Activated CD4-positive, alpha-beta T cell treated with anti-CD3 and anti-CD28 coated beads, Interleukin-2, amount 10 ng/mL, durations not matched to agents 24 days and 14 days (primary cell): Measurements from ENCODE around the gene AJM1. TPM values are rescaled to one million over a fixed set of nuclear protein-coding genes. Genes with fewer than 3 reads are reported as not detected.
"Not testable (repeated sequence)": the region's sequence is repeated elsewhere in the genome, so short reads cannot be mapped to it uniquely, and the experiment has no call there.

Experiments used
- DNase-seq: peaks from one replicate; pipeline ENCODE4 v3.0.0; 2022
- H3K27ac Mint-ChIP-seq: one replicate; pipeline ENCODE4 v1.8.0; 2022; ENCODE audit warnings: mild to moderate bottlenecking, mixed read lengths
- H3K27me3 Mint-ChIP-seq: one replicate; pipeline ENCODE4 v1.8.0; 2022; ENCODE audit warnings: mixed read lengths
- H3K36me3 Mint-ChIP-seq: one replicate; pipeline ENCODE4 v1.8.0; 2022; ENCODE audit warnings: low read depth, mild to moderate bottlenecking, mixed read lengths
- H3K4me1 Mint-ChIP-seq: one replicate; pipeline ENCODE4 v1.8.0; 2021; ENCODE audit warnings: mixed read lengths
- H3K4me3 Mint-ChIP-seq: one replicate; pipeline ENCODE4 v1.8.0; 2022; ENCODE audit warnings: mild to moderate bottlenecking, moderate library complexity, mixed read lengths
- H3K9me3 Mint-ChIP-seq: one replicate; pipeline ENCODE4 v1.8.0; 2021; ENCODE audit warnings: mixed read lengths
- intact Hi-C: fragments of 100-400 bp; cut with micrococcal nuclease; formaldehyde crosslinking; loops from one replicate; pipeline ENCODE4 v1.15.1; 2023
- total RNA-seq: library from RNA; stranded (reverse); gene quantifications from 2 replicates; pipeline ENCODE4 v1.2.3, GENCODE V29; 2022

The AJM1 gene
- total RNA-seq, 1 donor from 2014 or later: 5.7 TPM

DNA sequence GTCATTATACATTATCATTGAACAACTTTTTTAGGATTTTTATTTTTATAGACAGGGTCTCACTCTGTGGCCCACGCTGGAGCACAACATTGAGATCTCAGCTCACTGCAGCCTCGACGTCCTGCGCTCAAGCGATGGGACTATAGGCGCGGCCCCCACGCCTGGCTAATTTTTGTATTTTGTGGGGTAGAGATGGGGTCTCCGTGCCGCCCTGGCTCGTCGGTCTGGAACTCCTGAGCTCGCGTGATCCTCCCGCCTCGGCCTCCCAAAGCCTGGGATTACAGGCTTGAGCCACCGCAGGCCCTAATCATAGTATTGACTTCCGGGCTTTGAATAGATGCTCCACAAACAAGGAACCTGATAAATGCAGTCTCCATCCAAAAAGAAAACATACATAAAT lies 25.2 kb downstream of the AJM1 start:
- Mint-ChIP-seq H3K27ac (peak overlapping the region; percentile 25), H3K9me3 (no peaks in the 10 kb centered on the region), H3K36me3 (peaks cover 26% of the 10 kb centered on the region), H3K4me3 (peak overlapping the region; percentile 58), H3K27me3 (no peaks in the 10 kb centered on the region), H3K4me1 (peaks cover 19% of the 10 kb centered on the region)
- DNase-seq: no peak
- intact Hi-C loops: loop anchor here (2.0 kb wide), 1 partner anchor 19 kb away; the partner anchor contains the start of gene PHPT1

DNA sequence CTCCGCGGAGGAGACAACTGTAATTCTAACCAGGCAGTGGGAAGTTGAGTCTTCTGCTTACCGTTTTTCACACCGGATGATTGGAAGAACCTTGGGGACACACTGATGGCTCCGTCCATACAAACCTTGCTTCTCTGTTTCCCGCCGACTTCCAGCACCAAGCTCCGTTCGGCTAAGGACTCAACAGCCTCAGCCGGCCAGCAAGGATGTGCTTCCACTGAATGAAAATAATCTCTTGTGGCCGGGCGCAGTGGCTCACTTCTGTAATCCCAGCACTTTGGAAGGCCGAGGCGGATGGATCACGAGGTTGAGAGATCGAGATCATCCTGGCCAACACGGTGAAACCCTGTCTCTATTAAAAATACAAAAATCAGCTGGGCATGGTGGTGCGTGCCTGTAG lies 25.6 kb downstream of the AJM1 start:
- H3K27ac Mint-ChIP-seq: no peak overlapping the region
- intact Hi-C loops: loop anchor here (2.0 kb wide), 1 partner anchor 19 kb away; the partner anchor contains the start of gene PHPT1

DNA sequence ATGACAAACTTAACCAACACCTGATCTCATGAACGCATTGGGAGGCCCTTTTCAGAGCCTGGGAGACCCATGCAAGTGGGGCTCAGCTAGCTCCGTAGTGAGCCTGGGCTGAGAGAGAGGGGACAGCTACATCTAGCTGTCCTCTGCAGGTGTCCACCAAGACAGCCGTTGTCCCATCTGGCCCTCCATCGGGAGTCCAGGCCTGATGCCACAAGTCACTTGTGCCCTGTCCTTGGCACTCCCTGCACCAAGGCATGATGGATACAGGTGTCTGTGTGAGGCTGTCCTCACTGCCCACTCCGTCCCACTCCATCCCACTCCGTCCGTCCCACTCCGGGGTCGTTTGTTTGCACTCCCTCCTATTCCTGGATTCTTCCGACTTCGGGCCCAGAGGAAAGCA lies 26.4 kb downstream of the AJM1 start:
- DNase-seq: no peak
- Mint-ChIP-seq H3K36me3 (peaks cover 20% of the 10 kb centered on the region), H3K9me3 (no peaks in the 10 kb centered on the region), H3K27me3 (no peaks in the 10 kb centered on the region), H3K27ac (peak overlapping the region; percentile 24), H3K4me3 (peak overlapping the region; percentile 42), H3K4me1 (peaks cover 19% of the 10 kb centered on the region)
- intact Hi-C loops: no loop called here

More for the DNA sequence above, 25.6 kb downstream of the AJM1 start:
- H3K36me3 Mint-ChIP-seq: peaks cover 26% of the 10 kb centered on the region
- peak overlapping the region; percentile 58 for H3K4me3 Mint-ChIP-seq
- no peak for DNase-seq
- no peaks in the 10 kb centered on the region for H3K9me3 Mint-ChIP-seq
- no peaks in the 10 kb centered on the region for H3K27me3 Mint-ChIP-seq
- H3K4me1 Mint-ChIP-seq: peaks cover 19% of the 10 kb centered on the region

DNA sequence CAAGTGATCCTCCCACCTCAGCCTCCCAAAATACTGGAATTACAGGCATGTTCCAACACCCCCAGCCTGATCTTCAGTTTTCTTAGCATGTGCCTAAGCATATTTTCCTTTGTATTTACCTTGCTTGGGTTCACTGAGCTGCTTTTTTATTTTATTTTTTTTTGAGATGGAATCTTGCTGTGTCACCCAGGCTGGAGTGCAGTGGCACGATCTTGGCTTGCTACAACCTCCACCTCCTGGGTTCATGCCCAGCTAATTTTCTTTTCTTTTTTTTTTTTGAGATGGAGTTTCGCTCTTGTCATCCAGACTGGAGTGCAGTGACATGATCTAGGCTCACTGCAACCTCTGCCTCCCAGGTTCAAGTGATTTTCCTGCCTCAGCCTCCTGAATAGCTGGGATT lies 27.3 kb downstream of the AJM1 start:
- Mint-ChIP-seq H3K4me1 (peaks cover 12% of the 10 kb centered on the region), H3K36me3 (peaks cover 16% of the 10 kb centered on the region)
- H3K4me3 Mint-ChIP-seq, H3K9me3 Mint-ChIP-seq, intact Hi-C loops, DNase-seq, H3K27ac Mint-ChIP-seq, H3K27me3 Mint-ChIP-seq: not testable (repeated sequence)

DNA sequence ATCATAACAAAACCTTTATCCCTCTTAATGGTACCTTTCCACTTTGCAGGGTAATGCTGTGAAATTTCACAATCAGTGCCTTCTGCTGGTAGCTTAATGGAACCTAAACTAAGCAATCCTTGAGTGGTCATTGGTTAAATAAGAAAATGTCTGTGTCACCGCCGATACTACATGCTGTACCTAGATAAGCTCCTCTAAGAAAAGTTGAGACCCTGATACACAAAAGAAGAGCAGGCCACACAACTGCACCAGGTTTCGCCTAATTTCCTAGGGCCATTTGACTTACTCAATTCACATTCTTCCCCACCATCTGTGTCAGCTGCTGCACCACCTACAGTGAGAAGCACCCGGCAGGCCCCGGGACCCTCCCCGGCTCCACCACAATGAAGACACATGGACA lies 32.9 kb downstream of the AJM1 start:
- no peak for DNase-seq
- Mint-ChIP-seq H3K4me3 (no peak overlapping the region), H3K27me3 (no peaks in the 10 kb centered on the region), H3K4me1 (peaks cover 7% of the 10 kb centered on the region), H3K27ac (no peak overlapping the region), H3K36me3 (no peaks in the 10 kb centered on the region), H3K9me3 (no peaks in the 10 kb centered on the region)
- intact Hi-C loops: no loop called here

DNA sequence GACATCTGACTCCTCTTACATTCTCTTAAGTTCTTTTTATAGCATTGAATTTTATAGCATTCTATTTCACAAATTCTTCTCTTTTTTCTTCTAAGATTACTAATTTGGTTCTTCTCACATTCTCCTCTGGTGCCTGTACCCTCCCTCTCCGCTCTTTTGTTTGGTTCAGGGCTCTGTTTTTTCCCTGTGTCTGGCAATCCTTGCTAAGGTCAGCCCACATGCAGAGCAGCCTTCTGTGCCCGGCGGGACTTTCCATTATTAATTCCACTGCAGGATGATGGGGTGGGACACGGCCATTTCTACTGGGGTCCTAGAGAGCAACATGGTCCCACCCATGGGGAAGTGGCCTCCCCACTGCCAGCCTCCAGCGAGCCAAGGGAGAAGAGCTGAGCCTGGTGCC lies 34.2 kb downstream of the AJM1 start:
- no peak overlapping the region for H3K27ac Mint-ChIP-seq
- peaks cover 16% of the 10 kb centered on the region for H3K4me1 Mint-ChIP-seq
- intact Hi-C loops: no loop called here
- no peak overlapping the region for H3K4me3 Mint-ChIP-seq
- no peaks in the 10 kb centered on the region for H3K27me3 Mint-ChIP-seq
- H3K36me3 Mint-ChIP-seq: no peaks in the 10 kb centered on the region
- no peak for DNase-seq
- H3K9me3 Mint-ChIP-seq: no peaks in the 10 kb centered on the region

DNA sequence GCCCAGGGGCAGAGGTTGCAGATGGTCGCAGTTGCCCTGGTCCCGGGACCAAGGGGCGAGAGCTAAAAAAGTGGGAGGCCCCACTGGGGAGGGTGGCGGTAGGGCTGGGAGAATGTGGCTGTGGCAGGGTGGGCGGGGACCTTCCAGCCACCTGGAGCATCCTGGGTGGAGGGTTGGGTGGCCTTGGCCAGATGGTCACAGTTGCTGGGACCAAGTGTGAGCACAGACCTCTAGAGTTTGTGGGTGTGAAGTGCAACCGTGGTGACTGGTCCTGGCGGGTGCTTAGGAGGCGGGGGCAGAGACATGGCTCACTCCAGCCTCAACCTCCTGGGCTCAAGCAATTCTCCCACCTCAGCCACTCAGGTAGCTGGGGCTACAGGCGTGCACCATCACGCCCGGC lies 38.4 kb downstream of the AJM1 start:
- no peak for DNase-seq
- no peaks in the 10 kb centered on the region for H3K9me3 Mint-ChIP-seq
- H3K4me3 Mint-ChIP-seq: peak overlapping the region; percentile 60
- peak overlapping the region; percentile 72 for H3K27ac Mint-ChIP-seq
- intact Hi-C loops: loop anchor here (10.0 kb wide), 1 partner anchor 76 kb away; the partner anchor contains the start of gene RABL6
- H3K4me1 Mint-ChIP-seq: peaks cover 37% of the 10 kb centered on the region
- H3K36me3 Mint-ChIP-seq: peaks cover 8% of the 10 kb centered on the region
- H3K27me3 Mint-ChIP-seq: no peaks in the 10 kb centered on the region

DNA sequence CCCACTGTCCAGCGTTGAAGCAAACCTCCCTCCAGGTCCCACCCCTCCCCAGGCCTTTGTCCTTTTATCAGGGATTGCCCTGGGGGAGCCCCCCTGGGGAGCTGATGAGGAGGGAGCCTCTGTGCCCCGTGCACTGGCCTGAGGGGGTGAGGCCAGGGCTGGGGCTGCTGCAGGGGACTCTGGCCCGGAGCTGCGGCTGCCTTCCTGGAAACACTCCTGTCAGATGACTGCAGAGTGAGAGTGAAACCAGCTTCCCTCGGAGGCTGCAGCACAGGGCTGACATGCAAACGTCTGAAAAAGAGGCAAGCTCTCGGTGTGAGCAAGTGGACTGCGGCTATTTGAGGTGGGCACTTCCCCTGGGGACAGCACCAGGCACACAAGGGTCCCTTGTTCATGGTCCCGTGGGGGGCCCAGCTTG lies 39.4 kb downstream of the AJM1 start:
- peaks cover 33% of the 10 kb centered on the region for H3K4me1 Mint-ChIP-seq
- H3K27me3 Mint-ChIP-seq: no peaks in the 10 kb centered on the region
- peak overlapping the region; percentile 97 for H3K27ac Mint-ChIP-seq
- intact Hi-C loops: loop anchor here (1.0 to 10.0 kb wide), 5 partner anchors 15 to 335 kb away; partner anchors contain the start of genes AJM1, EDF1, NOTCH1 and RABL6
- H3K36me3 Mint-ChIP-seq: peaks cover 8% of the 10 kb centered on the region
- no peaks in the 10 kb centered on the region for H3K9me3 Mint-ChIP-seq
- DNase-seq: peak; percentile 92
- H3K4me3 Mint-ChIP-seq: peak overlapping the region; percentile 82

DNA sequence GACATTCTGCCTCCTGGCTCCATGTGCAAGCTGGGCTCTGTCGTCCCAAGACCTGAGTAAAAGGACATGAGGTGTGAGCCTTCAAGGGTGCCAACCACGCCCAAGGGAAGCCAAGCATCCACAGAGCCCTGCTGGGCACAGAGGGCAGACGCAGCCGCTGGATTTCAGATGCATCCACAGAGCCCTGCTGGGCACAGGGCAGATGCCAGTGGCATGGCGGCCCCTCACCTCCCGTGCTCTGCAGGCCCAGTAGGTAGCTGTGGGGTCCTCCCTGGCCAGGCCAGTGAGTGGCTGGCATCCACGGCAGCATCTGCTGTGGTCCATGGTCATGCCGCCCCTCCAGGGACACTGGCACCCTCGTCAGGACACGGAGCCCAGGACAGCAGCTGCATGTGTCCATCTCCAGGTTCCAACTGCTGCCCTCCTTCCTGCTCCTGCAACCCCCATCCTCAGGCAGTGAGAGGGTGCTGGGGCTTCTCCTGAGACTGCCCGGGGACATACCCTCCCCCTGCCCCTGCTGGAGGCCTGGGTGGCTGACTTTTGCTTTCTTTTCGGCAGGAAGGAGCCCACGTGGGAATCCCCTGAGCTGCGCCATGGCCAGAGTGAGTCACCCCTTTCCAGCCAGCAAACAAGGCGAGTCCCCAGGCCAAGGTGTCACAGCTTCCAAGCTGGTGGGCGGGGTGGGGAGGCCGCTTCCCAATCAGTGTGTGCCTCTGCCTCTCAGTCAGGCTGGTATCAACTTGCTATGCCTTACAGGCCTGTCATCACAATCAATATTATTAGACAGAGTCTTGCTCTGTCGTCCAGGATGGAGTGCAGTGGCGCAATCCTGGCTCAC lies 40.0 kb downstream of the AJM1 start:
- Mint-ChIP-seq H3K27me3 (no peaks in the 10 kb centered on the region), H3K4me3 (peak overlapping the region; percentile 82)
- intact Hi-C loops: loop anchor here (1.0 to 10.0 kb wide), 5 partner anchors 16 to 336 kb away; partner anchors contain the start of genes AJM1, EDF1, NOTCH1 and RABL6

DNA sequence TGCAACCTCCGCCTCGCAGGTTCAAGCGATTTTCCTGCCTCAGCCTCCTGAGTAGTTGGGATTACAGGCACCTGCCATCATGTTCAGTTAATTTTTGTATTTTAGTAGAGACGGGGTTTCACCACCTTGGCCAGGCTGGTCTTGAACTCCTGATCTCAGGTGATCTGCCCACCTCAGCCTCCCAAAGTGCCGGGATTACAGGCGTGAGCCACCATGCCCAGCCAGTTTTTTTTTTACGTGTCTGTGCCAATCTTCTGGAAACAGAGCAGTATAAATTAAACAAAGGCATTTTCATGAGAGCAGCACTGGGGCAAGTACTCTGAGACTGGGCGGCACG lies 40.6 kb downstream of the AJM1 start:
- DNase-seq, H3K27me3 Mint-ChIP-seq, H3K9me3 Mint-ChIP-seq: not testable (repeated sequence)
- Mint-ChIP-seq H3K27ac (peak overlapping the region; percentile 97), H3K4me1 (peaks cover 37% of the 10 kb centered on the region), H3K36me3 (peaks cover 14% of the 10 kb centered on the region), H3K4me3 (peak overlapping the region; percentile 82)
- intact Hi-C loops: loop anchor here (1.0 to 10.0 kb wide), 5 partner anchors 17 to 336 kb away; partner anchors contain the start of genes AJM1, EDF1, NOTCH1 and RABL6

More for the DNA sequence above, 40.0 kb downstream of the AJM1 start:
- H3K36me3 Mint-ChIP-seq: peaks cover 13% of the 10 kb centered on the region
- peak; percentile 96 for DNase-seq
- H3K9me3 Mint-ChIP-seq: no peaks in the 10 kb centered on the region
- peaks cover 36% of the 10 kb centered on the region for H3K4me1 Mint-ChIP-seq
- peak overlapping the region; percentile 97 for H3K27ac Mint-ChIP-seq

DNA sequence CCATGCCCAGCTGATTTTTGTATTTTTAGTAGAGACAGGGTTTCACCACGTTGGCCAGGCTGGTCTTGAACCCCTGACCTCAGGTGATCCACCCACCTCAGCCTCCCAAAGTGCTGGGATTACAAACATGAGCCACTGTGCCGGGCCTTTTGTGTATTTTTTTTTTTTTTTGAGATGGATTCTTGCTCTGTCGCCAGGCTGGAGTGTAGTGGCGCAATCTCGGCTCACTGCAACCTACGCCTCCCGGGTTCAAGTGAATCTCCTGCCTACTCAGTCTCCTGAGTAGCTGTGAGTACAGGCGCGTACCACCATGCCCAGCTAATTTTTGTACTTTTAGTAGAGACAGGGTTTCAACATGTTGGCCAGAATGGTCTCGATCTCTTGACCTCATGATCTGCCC lies 41.4 kb downstream of the AJM1 start:
- not testable (repeated sequence) for H3K27me3 Mint-ChIP-seq, H3K9me3 Mint-ChIP-seq, DNase-seq
- intact Hi-C loops: loop anchor here (2.0 to 10.0 kb wide), 2 partner anchors 79 to 337 kb away; partner anchors contain the start of genes NOTCH1 and RABL6
- peaks cover 14% of the 10 kb centered on the region for H3K36me3 Mint-ChIP-seq
- peak overlapping the region; percentile 97 for H3K27ac Mint-ChIP-seq
- peak overlapping the region; percentile 82 for H3K4me3 Mint-ChIP-seq
- H3K4me1 Mint-ChIP-seq: peaks cover 41% of the 10 kb centered on the region

DNA sequence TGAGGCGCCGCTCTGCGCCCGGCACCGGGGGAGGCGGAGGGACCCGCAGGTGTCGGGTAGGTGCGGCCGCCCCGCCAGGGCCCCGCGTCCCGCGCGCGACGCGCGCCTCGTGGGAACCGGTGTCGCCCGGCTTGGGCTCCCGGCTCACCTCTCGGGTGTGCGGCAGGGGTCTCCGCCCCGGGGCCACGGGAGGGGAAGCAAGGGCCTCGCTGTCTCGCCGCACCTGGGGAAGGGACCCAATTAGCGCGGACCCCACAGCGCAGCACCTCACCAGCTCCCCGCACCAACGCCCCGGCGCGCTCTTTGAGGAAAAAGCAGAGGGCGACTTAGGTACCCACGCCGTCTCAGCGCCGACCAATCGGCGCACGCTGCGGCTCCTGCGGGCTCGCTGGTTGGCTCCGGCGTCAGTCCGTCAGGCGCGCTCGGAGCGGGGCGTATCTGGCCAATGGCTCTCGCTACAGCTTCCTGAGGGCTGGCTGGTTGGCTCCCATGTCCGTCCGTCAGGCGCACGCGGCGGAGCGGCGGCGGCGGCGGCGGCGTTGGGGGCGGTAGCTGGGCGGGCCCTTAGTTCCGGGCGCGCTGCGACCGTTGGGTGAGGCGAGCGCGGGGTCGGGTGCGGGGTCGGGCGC lies 43.8 kb downstream of the AJM1 start, which contains the start of gene TRAF2:
TSS of gene TRAF2 (plus strand) at position 567 of the 629 bp plus-strand sequence. CDS start 12,225 bp downstream, outside the sequence.
- intact Hi-C loops: loop anchor here (1.0 to 10.0 kb wide), 4 partner anchors 16 to 81 kb away; partner anchors contain the start of genes EDF1, FBXW5 and RABL6
- peaks cover 37% of the 10 kb centered on the region for H3K4me1 Mint-ChIP-seq

DNA sequence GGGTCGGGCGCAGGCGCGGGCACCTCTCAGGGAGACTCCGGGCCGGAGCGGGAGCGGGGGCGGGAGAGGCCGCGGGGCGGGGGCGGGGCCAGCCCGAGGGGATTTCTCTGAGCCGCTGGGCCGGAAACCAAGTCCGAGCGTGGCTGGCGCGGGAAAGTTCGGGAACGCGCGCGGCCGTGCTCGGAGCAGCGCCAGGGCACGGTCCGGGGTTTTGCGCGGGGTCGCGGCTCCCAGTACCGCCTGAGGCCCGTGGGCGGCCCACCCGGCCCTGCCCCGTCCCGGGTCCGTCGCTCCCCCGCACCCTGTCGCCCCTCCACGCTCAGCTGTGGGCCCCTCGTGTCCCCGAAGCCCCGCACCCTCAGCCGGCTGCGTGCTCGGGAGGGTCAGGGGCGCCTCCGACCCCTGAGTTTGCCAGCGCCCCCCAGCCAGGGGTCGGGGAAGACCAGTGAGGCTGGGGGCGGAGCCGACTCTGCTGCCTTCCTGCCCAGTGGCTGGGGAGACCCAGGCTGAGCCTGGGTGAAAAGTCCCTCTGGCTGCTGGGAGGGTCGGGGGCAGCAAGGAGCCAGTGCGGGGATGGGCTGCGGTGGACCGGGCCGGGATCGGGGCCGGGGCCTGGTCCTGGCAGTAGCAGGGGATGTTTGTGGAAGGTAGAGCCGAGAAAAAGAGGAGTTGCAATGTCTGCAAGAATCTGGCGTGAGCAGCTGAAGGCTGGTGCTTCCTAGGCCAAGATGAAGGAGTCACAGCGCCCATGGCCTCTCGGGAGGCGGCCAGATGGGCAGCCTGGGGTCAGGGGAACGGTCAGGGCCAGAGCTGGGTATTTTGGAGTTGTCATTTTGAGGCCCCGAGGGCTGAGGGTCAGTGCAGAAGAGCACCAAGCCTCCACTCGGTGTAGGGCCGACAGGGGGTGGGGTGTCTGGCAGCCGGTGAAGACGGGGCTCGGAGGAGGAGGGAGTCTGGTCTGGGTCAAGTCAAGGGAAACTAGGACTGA lies 44.6 kb downstream of the AJM1 start:
- peak overlapping the region; percentile 100 for H3K4me3 Mint-ChIP-seq

More for the DNA sequence above, 43.8 kb downstream of the AJM1 start, which contains the start of gene TRAF2:
- peak; percentile 99 for DNase-seq
- H3K36me3 Mint-ChIP-seq: peaks cover 22% of the 10 kb centered on the region
- H3K27ac Mint-ChIP-seq: peak within 1 kb of the TSS; percentile 95
- no peaks in the 10 kb centered on the region for H3K27me3 Mint-ChIP-seq
- H3K4me3 Mint-ChIP-seq: peak within 1 kb of the TSS; percentile 100
- no peaks in the 10 kb centered on the region for H3K9me3 Mint-ChIP-seq

More for the DNA sequence above, 44.6 kb downstream of the AJM1 start:
- Mint-ChIP-seq H3K9me3 (no peaks in the 10 kb centered on the region), H3K27me3 (no peaks in the 10 kb centered on the region), H3K27ac (peak overlapping the region; percentile 95), H3K4me1 (peaks cover 29% of the 10 kb centered on the region), H3K36me3 (peaks cover 22% of the 10 kb centered on the region)
- DNase-seq: peak; percentile 85
- intact Hi-C loops: loop anchor here (1.0 to 10.0 kb wide), 5 partner anchors 15 to 82 kb away; partner anchors contain the start of genes EDF1, FBXW5, PHPT1 and RABL6
